ENCODE data around the gene EVA1A.

EVA1A gene

GRCh38 chr2:75539955-75540716 lies 20.6 kb downstream of the EVA1A start:
- DNase-seq: no peak

GRCh38 chr2:75538521-75539490 lies 21.9 kb downstream of the EVA1A start:
- no peak for DNase-seq

- DNase-seq: no peak
Measured at GRCh38 chr2:75537658-75538057, 23.1 kb downstream of the EVA1A start.

GRCh38 chr2:75533135-75533534 lies 27.6 kb downstream of the EVA1A start:
- DNase-seq: no peak

GRCh38 chr2:75532488-75532887 lies 28.3 kb downstream of the EVA1A start:
- DNase-seq: no peak

- DNase-seq: no peak
Measured at GRCh38 chr2:75528221-75528977, 32.3 kb downstream of the EVA1A start.

- DNase-seq: no peak
Measured at GRCh38 chr2:75527676-75528075, 33.1 kb downstream of the EVA1A start.

- no peak for DNase-seq
Measured at GRCh38 chr2:75526842-75527241, 33.9 kb downstream of the EVA1A start.

GRCh38 chr2:75525434-75526310 lies 35.1 kb downstream of the EVA1A start:
- DNase-seq: no peak

GRCh38 chr2:75524276-75524911 lies 36.3 kb downstream of the EVA1A start:
- DNase-seq: no peak

- no peak for DNase-seq
Measured at GRCh38 chr2:75523313-75524275, 37.1 kb downstream of the EVA1A start.

GRCh38 chr2:75522543-75523312 lies 38.0 kb downstream of the EVA1A start:
- no peak for DNase-seq

GRCh38 chr2:75521225-75521872 lies 39.4 kb downstream of the EVA1A start:
- DNase-seq: no peak

GRCh38 chr2:75519843-75520242 lies 40.9 kb downstream of the EVA1A start:
- DNase-seq: no peak

GRCh38 chr2:75518638-75519465 lies 41.9 kb downstream of the EVA1A start:
- DNase-seq: no peak

- DNase-seq: no peak
Measured at GRCh38 chr2:75517547-75518230, 43.0 kb downstream of the EVA1A start.
